Renal cortex interstitium (tissue), 11 donors: ENCODE data around the gene ADCY4. TPM values are rescaled to one million over a fixed set of nuclear protein-coding genes. Genes with fewer than 3 reads are reported as not detected.

ENCODE experiments used
- DNase-seq, 11 donors: peaks; one replicate each; pipeline ENCODE4 v3.0.0-alpha.2; 2013; ENCODE audit warnings: low read depth in 9 of 11, low spot score in 4 of 11; ENCODE audit errors: extremely low read depth in 1 of 11
- polyA plus RNA-seq, 3 donors: library from polyadenylated mRNA; unstranded; fragments of 120-200 nt; gene quantifications; one replicate each; pipeline ENCODE4 v1.2.1, GENCODE V29; 2013; ENCODE audit not compliant: insufficient read length in 3 of 3

Gene ADCY4
- polyA plus RNA-seq, 3 donors = 15.7 to 25.1 (median 21.6) TPM

DNA sequence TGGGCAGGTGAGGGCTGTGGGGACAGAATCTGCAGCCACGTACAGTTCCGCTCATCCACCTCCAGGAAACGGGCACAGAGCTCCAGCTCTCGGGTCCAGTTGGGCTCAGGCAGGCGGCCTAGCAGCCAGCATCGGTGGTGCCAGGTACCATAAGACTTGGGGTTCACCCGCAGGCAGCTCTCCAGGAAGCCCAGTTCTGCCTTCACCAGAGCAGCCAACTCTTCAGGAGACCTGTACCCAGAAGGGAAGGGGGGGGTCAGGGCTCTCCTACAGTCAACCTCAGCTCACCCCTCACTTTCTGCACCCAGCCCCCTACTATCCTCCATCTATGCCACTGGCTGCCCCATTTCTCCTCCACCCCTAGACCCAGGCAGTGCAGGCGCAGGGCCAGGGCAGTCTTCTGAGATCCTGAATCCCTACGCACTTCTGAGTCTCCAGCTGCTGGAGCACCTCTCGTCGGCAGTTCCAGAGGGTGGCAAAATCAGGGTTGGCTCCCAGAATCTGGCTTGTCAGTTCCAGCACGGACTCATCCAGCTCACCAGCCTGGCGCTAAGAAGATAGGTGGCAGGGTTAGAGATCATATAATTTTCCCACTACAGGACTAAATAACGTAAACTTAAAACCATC is 64.8 kb downstream of the ADCY4 start:
- no peak for DNase-seq

DNA sequence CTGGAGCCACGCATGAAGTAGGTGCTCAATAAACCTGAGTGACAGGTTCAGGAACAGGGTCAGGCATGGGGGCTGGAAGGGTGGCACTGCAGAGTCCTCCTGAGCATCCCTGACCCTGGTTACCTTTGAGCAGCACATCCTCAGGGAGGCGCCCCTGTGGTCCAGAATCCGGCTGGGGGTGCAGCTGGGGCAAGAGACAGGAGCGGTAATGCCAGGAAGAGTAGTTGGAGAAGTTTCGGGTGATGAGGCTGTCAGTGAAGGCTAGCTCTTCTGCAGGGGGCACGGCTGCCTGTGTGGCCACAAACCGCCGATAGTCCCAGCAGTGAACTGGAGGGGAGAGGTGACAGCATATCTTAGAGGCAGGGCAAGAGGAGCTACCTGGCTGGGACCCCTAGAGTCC is 65.5 kb downstream of the ADCY4 start:
- DNase-seq = no peak

Other genes with a start within 250 kb of the ADCY4 start
- gene PCK2, start 240.8 kb downstream of the ADCY4 start, polyA plus RNA-seq = 10 to 100 TPM; 28.9 to 37.3 (median 34.4) TPM
- 10 to 100 TPM; 72.3 to 85.0 (median 80.7) TPM for gene DCAF11, start 220.3 kb downstream of the ADCY4 start, polyA plus RNA-seq
- gene NRL, start 220.1 kb downstream of the ADCY4 start, polyA plus RNA-seq = 1 to 10 TPM; 1.5 to 2.7 (median 2.4) TPM
- gene FITM1, start 204.4 kb downstream of the ADCY4 start, polyA plus RNA-seq = 1 to 10 TPM in 1 of 3 donors, under 1 TPM in 2; 0.56 to 1.6 (median 0.79) TPM
- gene PSME1, start 198.9 kb downstream of the ADCY4 start, polyA plus RNA-seq = 100 to 1,000 TPM; 198 to 220 (median 199) TPM
- 10 to 100 TPM; 18.4 to 21.1 (median 20.2) TPM for gene EMC9, start 193.5 kb downstream of the ADCY4 start, polyA plus RNA-seq
- gene PSME2, start 188.5 kb downstream of the ADCY4 start, polyA plus RNA-seq = 100 to 1,000 TPM; 150 to 170 (median 152) TPM
- gene RNF31, start 187.6 kb downstream of the ADCY4 start, polyA plus RNA-seq = 10 to 100 TPM; 45.5 to 59.5 (median 50.4) TPM
- 10 to 100 TPM; 56.3 to 66.1 (median 58.3) TPM for gene IRF9, start 173.8 kb downstream of the ADCY4 start, polyA plus RNA-seq
- 10 to 100 TPM; 64.2 to 76.7 (median 67.2) TPM for gene REC8, start 163.0 kb downstream of the ADCY4 start, polyA plus RNA-seq
- gene IPO4, start 146.3 kb downstream of the ADCY4 start, polyA plus RNA-seq = 10 to 100 TPM; 32.8 to 42.1 (median 40.5) TPM
- 10 to 100 TPM; 36.6 to 50.8 (median 47.1) TPM for gene TM9SF1, start 139.6 kb downstream of the ADCY4 start, polyA plus RNA-seq
- gene TSSK4, start 129.4 kb downstream of the ADCY4 start, polyA plus RNA-seq = 10 to 100 TPM in 1 of 3 donors, 1 to 10 TPM in 2; 4.8 to 11.6 (median 6.8) TPM
- 10 to 100 TPM; 56.1 to 58.4 (median 56.9) TPM for gene CHMP4A, start 121.6 kb downstream of the ADCY4 start, polyA plus RNA-seq
- 10 to 100 TPM; 10.2 to 17.3 (median 13.5) TPM for gene MDP1, start 119.0 kb downstream of the ADCY4 start, polyA plus RNA-seq
- gene NEDD8, start 102.7 kb downstream of the ADCY4 start, polyA plus RNA-seq = 100 to 1,000 TPM; 198 to 251 (median 250) TPM
- 100 to 1,000 TPM; 107 to 128 (median 115) TPM for gene GMPR2, start 102.1 kb downstream of the ADCY4 start, polyA plus RNA-seq
- gene TINF2, start 92.4 kb downstream of the ADCY4 start, polyA plus RNA-seq = 10 to 100 TPM; 52.8 to 65.8 (median 61.6) TPM
- 1 to 10 TPM; 1.6 to 2.1 (median 2.0) TPM for gene TGM1, start 71.9 kb downstream of the ADCY4 start, polyA plus RNA-seq
- gene RABGGTA, start 63.5 kb downstream of the ADCY4 start, polyA plus RNA-seq = 10 to 100 TPM; 20.0 to 25.3 (median 23.5) TPM
- 10 to 100 TPM; 31.4 to 61.9 (median 37.9) TPM for gene DHRS1, start 35.3 kb downstream of the ADCY4 start, polyA plus RNA-seq
- 10 to 100 TPM; 25.8 to 28.5 (median 26.7) TPM for gene NOP9, start 35.2 kb downstream of the ADCY4 start, polyA plus RNA-seq
- 10 to 100 TPM; 24.6 to 28.8 (median 26.5) TPM for gene CIDEB, start 27.1 kb downstream of the ADCY4 start, polyA plus RNA-seq
- 1 to 10 TPM; 3.4 to 4.3 (median 3.7) TPM for gene LTB4R2, start 24.9 kb downstream of the ADCY4 start, polyA plus RNA-seq
- gene LTB4R, start 23.6 kb downstream of the ADCY4 start, polyA plus RNA-seq = 1 to 10 TPM; 4.1 to 6.8 (median 5.6) TPM
- 1 to 10 TPM; 2.5 to 4.5 (median 3.1) TPM for gene RIPK3, start 4.9 kb upstream of the ADCY4 start, polyA plus RNA-seq
- 10 to 100 TPM; 58.4 to 95.5 (median 74.1) TPM for gene NFATC4, start 33.1 kb upstream of the ADCY4 start, polyA plus RNA-seq
- gene NYNRIN, start 63.9 kb upstream of the ADCY4 start, polyA plus RNA-seq = 10 to 100 TPM; 47.5 to 60.0 (median 47.8) TPM
- 1 to 10 TPM; 2.9 to 3.5 (median 3.0) TPM for gene CBLN3, start 94.6 kb upstream of the ADCY4 start, polyA plus RNA-seq
- 10 to 100 TPM; 44.8 to 51.6 (median 48.4) TPM for gene KHNYN, start 94.9 kb upstream of the ADCY4 start, polyA plus RNA-seq
- gene SDR39U1, start 107.7 kb upstream of the ADCY4 start, polyA plus RNA-seq = 10 to 100 TPM; 51.4 to 76.8 (median 69.5) TPM
- under 1 TPM; 0.19 to 0.53 (median 0.32) TPM for gene CMA1, start 173.2 kb upstream of the ADCY4 start, polyA plus RNA-seq
- gene CTSG, start 241.2 kb upstream of the ADCY4 start, polyA plus RNA-seq = under 1 TPM; 0.62 to 0.79 (median 0.76) TPM